Measurements from ENCODE around the gene C20orf202.

- TF ChIP-seq POLR2AphosphoS5 (IDR thresholded peaks at IDR 0.05; ENCODE audit: low read depth, low read length) (no peak), TAF1 (IDR thresholded peaks at IDR 0.05; ENCODE audit: borderline replicate concordance, insufficient read depth, low read length) (no peak), FOXP2 (optimal IDR thresholded peaks at IDR 0.05; ENCODE audit: borderline replicate concordance, extremely low read depth, extremely low read length, insufficient read depth) (no peak)
These were observed 4.1 kb downstream of the C20orf202 start for GRCh38 chr20:1207293-1207878.

Measured in PFSK-1 (cell line).